ENCODE data around the gene SEMA3E.

DNA sequence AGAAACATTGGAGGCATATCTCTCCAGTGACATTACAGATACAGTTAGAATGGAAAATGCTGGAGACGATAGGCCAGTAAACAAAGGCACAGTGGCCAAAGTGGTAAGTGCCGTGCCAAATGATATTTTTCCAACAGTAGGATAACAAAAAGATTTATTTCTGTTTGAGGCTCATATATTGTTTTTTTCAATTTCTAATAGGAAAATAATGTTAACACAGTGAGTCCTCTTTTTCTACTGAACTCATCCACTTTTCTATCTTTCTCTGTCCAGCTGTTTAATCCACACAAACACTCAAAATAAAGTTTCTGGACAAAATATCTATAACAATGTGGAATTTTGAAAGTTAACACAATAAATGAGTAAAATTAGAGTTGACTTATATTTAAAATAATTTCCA lies 201.3 kb downstream of the SEMA3E start:
- TF ChIP-seq, protein P1, sequence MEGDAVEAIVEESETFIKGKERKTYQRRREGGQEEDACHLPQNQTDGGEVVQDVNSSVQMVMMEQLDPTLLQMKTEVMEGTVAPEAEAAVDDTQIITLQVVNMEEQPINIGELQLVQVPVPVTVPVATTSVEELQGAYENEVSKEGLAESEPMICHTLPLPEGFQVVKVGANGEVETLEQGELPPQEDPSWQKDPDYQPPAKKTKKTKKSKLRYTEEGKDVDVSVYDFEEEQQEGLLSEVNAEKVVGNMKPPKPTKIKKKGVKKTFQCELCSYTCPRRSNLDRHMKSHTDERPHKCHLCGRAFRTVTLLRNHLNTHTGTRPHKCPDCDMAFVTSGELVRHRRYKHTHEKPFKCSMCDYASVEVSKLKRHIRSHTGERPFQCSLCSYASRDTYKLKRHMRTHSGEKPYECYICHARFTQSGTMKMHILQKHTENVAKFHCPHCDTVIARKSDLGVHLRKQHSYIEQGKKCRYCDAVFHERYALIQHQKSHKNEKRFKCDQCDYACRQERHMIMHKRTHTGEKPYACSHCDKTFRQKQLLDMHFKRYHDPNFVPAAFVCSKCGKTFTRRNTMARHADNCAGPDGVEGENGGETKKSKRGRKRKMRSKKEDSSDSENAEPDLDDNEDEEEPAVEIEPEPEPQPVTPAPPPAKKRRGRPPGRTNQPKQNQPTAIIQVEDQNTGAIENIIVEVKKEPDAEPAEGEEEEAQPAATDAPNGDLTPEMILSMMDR (IDR thresholded peaks at IDR 0.05) = no peak
- no peak for TF ChIP-seq POLR2AphosphoS5 (IDR thresholded peaks at IDR 0.05)
- no peak for TF ChIP-seq POLR2A (IDR thresholded peaks at IDR 0.05; ENCODE audit: low read depth)
